ENCODE data around the gene NOG. TPM values are rescaled to one million over a fixed set of nuclear protein-coding genes. Genes with fewer than 3 reads are reported as not detected.

Gene NOG
- total RNA-seq, 4 donors from 2014 or later: 2.9 to 6.7 (median 3.1) TPM

DNA sequence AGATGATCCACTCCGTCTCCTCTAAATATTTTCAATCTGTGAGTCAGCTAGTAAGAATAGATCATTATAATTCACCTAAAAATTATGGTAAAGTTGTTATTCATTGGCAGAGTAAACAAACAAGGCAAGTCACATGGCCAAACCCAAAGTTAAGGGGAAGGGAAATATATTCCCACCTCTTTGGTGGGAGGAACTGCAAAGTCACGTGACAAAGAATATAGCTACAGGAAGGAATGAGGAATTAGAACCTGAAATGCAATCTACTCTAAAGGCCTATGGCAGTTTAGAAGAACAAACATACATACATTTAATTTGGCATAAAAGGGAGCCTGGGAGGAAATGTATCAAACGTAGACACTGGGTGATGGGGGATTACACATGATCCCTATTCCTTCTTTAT, 48.9 kb downstream of the NOG start:
- no peak overlapping the region for H3K27ac ChIP-seq
- intact Hi-C loops (cut with DNase I; ENCODE audit: low total_unique reads): no loop called here
- no peak for ATAC-seq
- H3K27me3 ChIP-seq: peaks cover 0 to 16% (median 3%) of the 10 kb centered on the region in 3 donors
- no peak for TF ChIP-seq CTCF (IDR thresholded peaks at IDR 0.05 in 4 of 5, conservative IDR thresholded peaks at IDR 0.05 in 1 of 5)
- TF ChIP-seq POLR2A (IDR thresholded peaks at IDR 0.05): no peak
- no peak for DNase-seq
- H3K9me3 ChIP-seq: no peaks in the 10 kb centered on the region
- in situ Hi-C loops (cut with MboI; ENCODE audit: low sequenced_read_pairs in 4 of 4): no loop called here
- no peaks in the 10 kb centered on the region for H3K36me3 ChIP-seq
- H3K4me1 ChIP-seq: peaks cover 0 to 3% of the 10 kb centered on the region in 2 donors
- H3K4me3 ChIP-seq: no peak overlapping the region

Other genes starting within 250 kb of the NOG start
- under 1 TPM in 1 of 4 donors, not detected in 3; 0.16 TPM for gene C17orf67, start 240.2 kb downstream of the NOG start, total RNA-seq
- gene DGKE, start 240.5 kb downstream of the NOG start, total RNA-seq: 1 to 10 TPM in 3 of 4 donors, under 1 TPM in 1; 0.53 to 3.0 (median 1.6) TPM